ENCODE data around the gene CACNA2D2.

GRCh38 chr3:50435371-50436113 is 67.9 kb downstream of the CACNA2D2 start:
- TF ChIP-seq, protein P1, sequence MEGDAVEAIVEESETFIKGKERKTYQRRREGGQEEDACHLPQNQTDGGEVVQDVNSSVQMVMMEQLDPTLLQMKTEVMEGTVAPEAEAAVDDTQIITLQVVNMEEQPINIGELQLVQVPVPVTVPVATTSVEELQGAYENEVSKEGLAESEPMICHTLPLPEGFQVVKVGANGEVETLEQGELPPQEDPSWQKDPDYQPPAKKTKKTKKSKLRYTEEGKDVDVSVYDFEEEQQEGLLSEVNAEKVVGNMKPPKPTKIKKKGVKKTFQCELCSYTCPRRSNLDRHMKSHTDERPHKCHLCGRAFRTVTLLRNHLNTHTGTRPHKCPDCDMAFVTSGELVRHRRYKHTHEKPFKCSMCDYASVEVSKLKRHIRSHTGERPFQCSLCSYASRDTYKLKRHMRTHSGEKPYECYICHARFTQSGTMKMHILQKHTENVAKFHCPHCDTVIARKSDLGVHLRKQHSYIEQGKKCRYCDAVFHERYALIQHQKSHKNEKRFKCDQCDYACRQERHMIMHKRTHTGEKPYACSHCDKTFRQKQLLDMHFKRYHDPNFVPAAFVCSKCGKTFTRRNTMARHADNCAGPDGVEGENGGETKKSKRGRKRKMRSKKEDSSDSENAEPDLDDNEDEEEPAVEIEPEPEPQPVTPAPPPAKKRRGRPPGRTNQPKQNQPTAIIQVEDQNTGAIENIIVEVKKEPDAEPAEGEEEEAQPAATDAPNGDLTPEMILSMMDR (conservative IDR thresholded peaks at IDR 0.05; ENCODE audit: low read length), result no peak
- no peak for TF ChIP-seq EZH2phosphoT487 (IDR thresholded peaks at IDR 0.05; ENCODE audit: borderline replicate concordance)
